H9 (cell line): ENCODE results near the gene SNCB. TPM values are rescaled to one million over a fixed set of nuclear protein-coding genes. Genes with fewer than 3 reads are reported as not detected.

ENCODE experiments used
- DNase-seq: peaks from one replicate; pipeline ENCODE4 v3.0.0-alpha.2; 2017
- H2AFZ ChIP-seq: one replicate; pipeline ENCODE4 v1.6.1; 2013; ENCODE audit warnings: mild to moderate bottlenecking, low read length, control low read depth, moderate library complexity
- H2AK5ac ChIP-seq: 2 replicates; pipeline ENCODE4 v1.6.1; 2013; ENCODE audit warnings: low read length, control low read depth, mixed read lengths; ENCODE audit not compliant: insufficient read length
- H2BK120ac ChIP-seq: one replicate; pipeline ENCODE4 v1.6.1; 2013; ENCODE audit warnings: low read depth, mild to moderate bottlenecking, low read length, control low read depth, inconsistent platforms; ENCODE audit not compliant: poor library complexity, severe bottlenecking
- H2BK12ac ChIP-seq: 2 replicates; pipeline ENCODE4 v1.6.1; 2013; ENCODE audit warnings: low read length, control low read depth, mixed read lengths, low read depth; ENCODE audit not compliant: insufficient read length
- H2BK15ac ChIP-seq: 2 replicates; pipeline ENCODE4 v1.6.1; 2013; ENCODE audit warnings: low read depth, low read length, control low read depth
- H2BK20ac ChIP-seq: one replicate; pipeline ENCODE4 v1.6.1; 2013; ENCODE audit warnings: low read depth, mild to moderate bottlenecking, low read length, control low read depth, inconsistent platforms; ENCODE audit not compliant: poor library complexity, severe bottlenecking
- H2BK5ac ChIP-seq: 2 replicates; pipeline ENCODE4 v1.6.1; 2013; ENCODE audit warnings: low read length, control low read depth, mixed read lengths; ENCODE audit not compliant: insufficient read length
- H3K14ac ChIP-seq: 2 replicates; pipeline ENCODE4 v1.6.1; 2013; ENCODE audit warnings: low read length, control low read depth; ENCODE audit not compliant: insufficient read depth
- H3K18ac ChIP-seq: 2 replicates; pipeline ENCODE4 v1.6.1; 2013; ENCODE audit warnings: low read depth, mild to moderate bottlenecking, mixed read lengths, low read length, control low read depth; ENCODE audit not compliant: insufficient read length
- H3K23ac ChIP-seq: 2 replicates; pipeline ENCODE4 v1.6.1; 2013; ENCODE audit warnings: low read length, control low read depth, mixed read lengths, low read depth; ENCODE audit not compliant: insufficient read length
- H3K23me2 ChIP-seq: 2 replicates; pipeline ENCODE4 v1.6.1; 2013; ENCODE audit warnings: low read depth, mild to moderate bottlenecking, mixed read lengths, low read length, control low read depth; ENCODE audit not compliant: insufficient read length, poor library complexity, severe bottlenecking
- H3K27ac ChIP-seq: 2 replicates; pipeline ENCODE4 v1.5.1; 2013; ENCODE audit warnings: low read length, control low read depth, mixed read lengths, low read depth; ENCODE audit not compliant: insufficient read length
- H3K27me3 ChIP-seq: 2 replicates; pipeline ENCODE4 v1.6.1; 2013; ENCODE audit warnings: low read length, control low read depth, inconsistent platforms; ENCODE audit not compliant: insufficient read depth
- H3K4ac ChIP-seq: 2 replicates; pipeline ENCODE4 v1.6.1; 2013; ENCODE audit warnings: low read depth, mild to moderate bottlenecking, control low read depth, inconsistent platforms, low read length, moderate library complexity
- H3K4me1 ChIP-seq: 2 replicates; pipeline ENCODE4 v1.6.1; 2013; ENCODE audit warnings: low read length, control low read depth, inconsistent platforms; ENCODE audit not compliant: insufficient read depth
- H3K4me2 ChIP-seq: 2 replicates; pipeline ENCODE4 v1.6.1; 2013; ENCODE audit warnings: low read length, control low read depth, mixed read lengths; ENCODE audit not compliant: insufficient read length, insufficient read depth
- H3K56ac ChIP-seq: 2 replicates; pipeline ENCODE4 v1.6.1; 2013; ENCODE audit warnings: low read depth, mild to moderate bottlenecking, mixed read lengths, low read length, control low read depth; ENCODE audit not compliant: insufficient read length
- H3K79me1 ChIP-seq: 2 replicates; pipeline ENCODE4 v1.6.1; 2013; ENCODE audit warnings: low read depth, mild to moderate bottlenecking, moderate library complexity, low read length, control low read depth, inconsistent platforms; ENCODE audit not compliant: insufficient read depth, poor library complexity, severe bottlenecking
- H3K79me2 ChIP-seq: 2 replicates; pipeline ENCODE4 v1.6.1; 2013; ENCODE audit warnings: low read length, control low read depth, inconsistent platforms; ENCODE audit not compliant: insufficient read depth
- H3K9ac ChIP-seq: 2 replicates; pipeline ENCODE4 v1.6.1; 2013; ENCODE audit warnings: low read length, control low read depth, mixed read lengths; ENCODE audit not compliant: insufficient read length; ENCODE audit errors: extremely low read depth
- H3K9me3 ChIP-seq: one replicate; pipeline ENCODE4 v1.6.1; 2013; ENCODE audit warnings: low read depth, low read length, inconsistent platforms; ENCODE audit not compliant: control insufficient read depth
- H3T11ph ChIP-seq: one replicate; pipeline ENCODE4 v1.6.1; 2013; ENCODE audit warnings: mild to moderate bottlenecking, low read length, control low read depth, inconsistent platforms
- H4K20me1 ChIP-seq: one replicate; pipeline ENCODE4 v1.6.1; 2013; ENCODE audit not compliant: control insufficient read depth, insufficient read length, insufficient read depth
- H4K5ac ChIP-seq: 2 replicates; pipeline ENCODE4 v1.6.1; 2013; ENCODE audit warnings: low read depth, mild to moderate bottlenecking, mixed read lengths, low read length, control low read depth; ENCODE audit not compliant: insufficient read length
- H4K8ac ChIP-seq: replicated peaks from 2 replicates; pipeline ENCODE4 v1.6.1; 2013; ENCODE audit warnings: low read length, control low read depth, mixed read lengths, low read depth; ENCODE audit not compliant: insufficient read length
- H4K91ac ChIP-seq: 2 replicates; pipeline ENCODE4 v1.6.1; 2013; ENCODE audit warnings: low read depth, mild to moderate bottlenecking, moderate library complexity, mixed read lengths, low read length, control low read depth; ENCODE audit not compliant: insufficient read length
- H3K27ac Mint-ChIP-seq, 3 experiments: 2 replicates in 2 of 3; 3 replicates in 1 of 3; pipeline ENCODE4 v1.8.0; 2020 to 2021; ENCODE audit warnings: mixed read lengths in 3 of 3, mild to moderate bottlenecking in 1 of 3, moderate library complexity in 1 of 3
- H3K27me3 Mint-ChIP-seq: 2 replicates; pipeline ENCODE4 v1.8.0; 2021; ENCODE audit warnings: low read depth, mild to moderate bottlenecking, moderate library complexity, mixed read lengths
- H3K36me3 Mint-ChIP-seq, 3 experiments: 2 replicates in 2 of 3; 3 replicates in 1 of 3; pipeline ENCODE4 v1.8.0; 2020 to 2021; ENCODE audit warnings: low read depth in 3 of 3, mixed read lengths in 3 of 3; ENCODE audit not compliant: insufficient read depth in 1 of 3
- H3K4me1 Mint-ChIP-seq, 2 experiments: 2 replicates each; pipeline ENCODE4 v1.8.0; 2020; ENCODE audit warnings: mixed read lengths in 2 of 2
- H3K4me3 Mint-ChIP-seq, 2 experiments: 2 replicates in 1 of 2; 3 replicates in 1 of 2; pipeline ENCODE4 v1.8.0; 2020 to 2021; ENCODE audit warnings: mild to moderate bottlenecking in 2 of 2, mixed read lengths in 2 of 2, moderate library complexity in 1 of 2
- H3K9me3 Mint-ChIP-seq, 2 experiments: 2 replicates in 1 of 2; 3 replicates in 1 of 2; pipeline ENCODE4 v1.8.0; 2020; ENCODE audit warnings: mild to moderate bottlenecking in 2 of 2, mixed read lengths in 2 of 2, moderate library complexity in 1 of 2
- CTCF ChIP-seq: fragments of 200-600 bp; sonication (generic); conservative IDR thresholded peaks from 3 replicates; pipeline ENCODE4 v1.8.0; 2021; ENCODE audit warnings: antibody characterized with exemption, mild to moderate bottlenecking
- WGBS: extraction: QIAGEN DNeasy Blood & Tissue Kit; methylation state at CpG from one replicate; pipeline ENCODE4 v1.1.7; 2013; ENCODE audit warnings: missing lambda C conversion rate, low lambda C conversion rate, mixed read lengths; ENCODE audit not compliant: insufficient read length; ENCODE audit errors: extremely low coverage; 5-methylcytosine and 5-hydroxymethylcytosine counted together
- total RNA-seq: library from RNA; stranded (reverse); gene quantifications from 2 replicates; pipeline ENCODE4 v1.2.1, GENCODE V29; 2021

The SNCB gene
- total RNA-seq, 1 experiment from 2014 or later: 3.5 TPM

GRCh38 chr5:176656467-176656990, 26.2 kb upstream of the SNCB start:
- H3K9me3 ChIP-seq: no peaks in the 10 kb centered on the region
- peak overlapping the region in 1 of 2 experiments; percentile 26; a peak in 1 of 5 replicates for H3K4me3 Mint-ChIP-seq
- H3K4me2 ChIP-seq: no peak overlapping the region
- no peaks in the 10 kb centered on the region for H3K27me3 ChIP-seq
- no peaks in the 10 kb centered on the region for H3K79me1 ChIP-seq
- H2BK12ac ChIP-seq: no peak overlapping the region
- no peak overlapping the region for H3K27ac ChIP-seq
- H4K20me1 ChIP-seq: no peaks in the 10 kb centered on the region
- no peaks in the 10 kb centered on the region for H3K9me3 Mint-ChIP-seq
- H4K8ac ChIP-seq: no peak overlapping the region
- no peak overlapping the region for H3K4ac ChIP-seq
- no peaks in the 10 kb centered on the region for H3K4me1 ChIP-seq
- no CpG with 5 or more reads among the region's 13 CpGs for WGBS
- no peak for TF ChIP-seq CTCF
- no peaks in the 10 kb centered on the region for H3K23me2 ChIP-seq
- H2BK15ac ChIP-seq: no peak overlapping the region
- no peak overlapping the region for H3K23ac ChIP-seq
- H3K79me2 ChIP-seq: no peaks in the 10 kb centered on the region
- no peak overlapping the region for H3T11ph ChIP-seq
- no peaks in the 10 kb centered on the region; the same call in 1 of the 2 replicates for H3K27me3 Mint-ChIP-seq
- no peak overlapping the region for H3K18ac ChIP-seq
- no peak overlapping the region for H2BK5ac ChIP-seq
- peak overlapping the region in 1 of 3 experiments; percentile 12; a peak in 2 of 7 replicates for H3K27ac Mint-ChIP-seq
- H2BK120ac ChIP-seq: no peak overlapping the region
- no peak for DNase-seq
- H4K5ac ChIP-seq: no peak overlapping the region
- H3K14ac ChIP-seq: no peak overlapping the region
- no peak overlapping the region for H3K56ac ChIP-seq
- H2AFZ ChIP-seq: no peak overlapping the region
- H2AK5ac ChIP-seq: no peak overlapping the region
- no peak overlapping the region for H4K91ac ChIP-seq
- H3K4me1 Mint-ChIP-seq: peaks cover 8 to 15% of the 10 kb centered on the region in 2 experiments
- H2BK20ac ChIP-seq: no peak overlapping the region
- H3K36me3 Mint-ChIP-seq: peaks cover 5 to 36% (median 23%) of the 10 kb centered on the region in 3 experiments; a peak in 6 of 7 replicates
- no peak overlapping the region for H3K9ac ChIP-seq
